Measurements from ENCODE around the gene FAT3. TPM values are rescaled to one million over a fixed set of nuclear protein-coding genes. Genes with fewer than 3 reads are reported as not detected.

The FAT3 gene
- polyA plus RNA-seq, 1 donor (not counting 4 experiments of a cell fraction or from before 2014, with no cell fraction given) = 0.69 TPM

GRCh38 chr11:92226331-92227229, 2.0 kb downstream of the FAT3 start:
- TF ChIP-seq EZH2 (IDR thresholded peaks at IDR 0.05; ENCODE audit: low read length) = no peak
- no peak for TF ChIP-seq CTCF (optimal IDR thresholded peaks at IDR 0.05 in 1 of 3, IDR thresholded peaks at IDR 0.05 in 1 of 3, conservative IDR thresholded peaks at IDR 0.05 in 1 of 3; ENCODE audit: extremely low read depth in 1 of 3, insufficient read depth in 2 of 3, low read length in 3 of 3)
- Histone ChIP-seq H3K4me1 (ENCODE audit: control insufficient read depth, extremely low read depth, insufficient read depth, low read length) (peaks cover 2% of the 10 kb centered on the region), H3K9me3 (ENCODE audit: control insufficient read depth, low read depth, low read length) (no peaks in the 10 kb centered on the region), H3K27ac (ENCODE audit: control insufficient read depth, insufficient read depth, low read length) (no peak overlapping the region), H3K4me2 (ENCODE audit: control insufficient read depth, extremely low read depth, insufficient read depth, low read depth, low read length) (peak overlapping the region; percentile 37), H3K27me3 (ENCODE audit: control insufficient read depth, extremely low read depth, insufficient read depth, low read length) (peaks cover 62% of the 10 kb centered on the region), H3K36me3 (ENCODE audit: control insufficient read depth in 2 of 2, extremely low read depth in 1 of 2, insufficient read depth in 2 of 2, low read length in 2 of 2) (no peaks in the 10 kb centered on the region), H3K9me1 (ENCODE audit: control insufficient read depth, extremely low read depth, insufficient read depth, low read length) (no peaks in the 10 kb centered on the region), H2AFZ (ENCODE audit: control insufficient read depth, low read length) (no peak overlapping the region), H3K9ac (ENCODE audit: control insufficient read depth, extremely low read depth, insufficient read depth, low read length) (no peak overlapping the region), H3K79me2 (ENCODE audit: control insufficient read depth, insufficient read depth, low read length) (no peaks in the 10 kb centered on the region), H4K20me1 (ENCODE audit: control insufficient read depth, extremely low read depth, insufficient read depth, low read length) (no peaks in the 10 kb centered on the region), H3K4me3 (ENCODE audit: control insufficient read depth in 2 of 3, extremely low read depth in 1 of 3, insufficient read depth in 2 of 3, low read depth in 1 of 3, low read length in 3 of 3) (no peak overlapping the region)
- DNase-seq (ENCODE audit: low read depth, low spot score) (no peak), FAIRE-seq (no peak)
- dilution Hi-C loops (cut with MboI; ENCODE audit: extremely low pct_ligation_motif_present, low sequenced_read_pairs) = no loop called here

- no peak overlapping the region for H3K4me2 ChIP-seq (ENCODE audit: control insufficient read depth, extremely low read depth, insufficient read depth, low read depth, low read length)
- dilution Hi-C loops (cut with MboI; ENCODE audit: extremely low pct_ligation_motif_present, low sequenced_read_pairs) = no loop called here
Observed at GRCh38 chr11:92227230-92227814, 2.7 kb downstream of the FAT3 start.

More at GRCh38 chr11:92227230-92227814, 2.7 kb downstream of the FAT3 start:
- Histone ChIP-seq H3K27ac (ENCODE audit: control insufficient read depth, insufficient read depth, low read length) (no peak overlapping the region), H3K79me2 (ENCODE audit: control insufficient read depth, insufficient read depth, low read length) (no peaks in the 10 kb centered on the region), H3K9me3 (ENCODE audit: control insufficient read depth, low read depth, low read length) (no peaks in the 10 kb centered on the region), H2AFZ (ENCODE audit: control insufficient read depth, low read length) (no peak overlapping the region), H3K27me3 (ENCODE audit: control insufficient read depth, extremely low read depth, insufficient read depth, low read length) (peaks cover 62% of the 10 kb centered on the region), H4K20me1 (ENCODE audit: control insufficient read depth, extremely low read depth, insufficient read depth, low read length) (no peaks in the 10 kb centered on the region), H3K9me1 (ENCODE audit: control insufficient read depth, extremely low read depth, insufficient read depth, low read length) (no peaks in the 10 kb centered on the region), H3K36me3 (ENCODE audit: control insufficient read depth in 2 of 2, extremely low read depth in 1 of 2, insufficient read depth in 2 of 2, low read length in 2 of 2) (no peaks in the 10 kb centered on the region), H3K4me1 (ENCODE audit: control insufficient read depth, extremely low read depth, insufficient read depth, low read length) (peaks cover 2% of the 10 kb centered on the region), H3K9ac (ENCODE audit: control insufficient read depth, extremely low read depth, insufficient read depth, low read length) (no peak overlapping the region), H3K4me3 (ENCODE audit: control insufficient read depth in 2 of 3, extremely low read depth in 1 of 3, insufficient read depth in 2 of 3, low read depth in 1 of 3, low read length in 3 of 3) (no peak overlapping the region)
- FAIRE-seq (no peak), DNase-seq (ENCODE audit: low read depth, low spot score) (no peak)
- TF ChIP-seq CTCF (optimal IDR thresholded peaks at IDR 0.05 in 1 of 3, IDR thresholded peaks at IDR 0.05 in 1 of 3, conservative IDR thresholded peaks at IDR 0.05 in 1 of 3; ENCODE audit: extremely low read depth in 1 of 3, insufficient read depth in 2 of 3, low read length in 3 of 3) (no peak), EZH2 (IDR thresholded peaks at IDR 0.05; ENCODE audit: low read length) (peak; percentile 61)
